GM18505 (cell line): ENCODE measurements around the gene PFKL.
"Not testable (repeated sequence)": the region's sequence is repeated elsewhere in the genome, so short reads cannot be mapped to it uniquely, and the experiment has no call there.

ENCODE experiments used
- ATAC-seq: cut with Tn5 transposase; IDR thresholded peaks from one replicate; pipeline ENCODE4 v1.9.1; 2021; ENCODE audit not compliant: unreplicated experiment
- POLR2A ChIP-seq: IDR thresholded peaks from 4 replicates; pipeline ENCODE4 v1.6.1; 2011; ENCODE audit warnings: borderline replicate concordance; ENCODE audit not compliant: insufficient read depth, insufficient read length; ENCODE audit errors: extremely low read depth

The PFKL gene

GRCh38 chr21:44357064-44357837 is 57.4 kb downstream of the PFKL start:
- no peak for ATAC-seq
- no peak for TF ChIP-seq POLR2A

GRCh38 chr21:44359396-44359795 is 59.5 kb downstream of the PFKL start:
- no peak for ATAC-seq
- no peak for TF ChIP-seq POLR2A

GRCh38 chr21:44360159-44360558 is 60.3 kb downstream of the PFKL start:
- TF ChIP-seq POLR2A: no peak
- no peak for ATAC-seq

- not testable (repeated sequence) for ATAC-seq
Measured at GRCh38 chr21:44361903-44362302, 62.0 kb downstream of the PFKL start.

- TF ChIP-seq POLR2A: no peak
- no peak for ATAC-seq
Measured at GRCh38 chr21:44363278-44363677, 63.4 kb downstream of the PFKL start.

- no peak for ATAC-seq
- no peak for TF ChIP-seq POLR2A
Measured at GRCh38 chr21:44364151-44365053, 64.5 kb downstream of the PFKL start.

- no peak for TF ChIP-seq POLR2A
- no peak for ATAC-seq
Measured at GRCh38 chr21:44365251-44365966, 65.6 kb downstream of the PFKL start.

- TF ChIP-seq POLR2A: no peak
- ATAC-seq: no peak
Measured at GRCh38 chr21:44365967-44366585, 66.2 kb downstream of the PFKL start.

- no peak for TF ChIP-seq POLR2A
- ATAC-seq: no peak
Measured at GRCh38 chr21:44366586-44367211, 66.8 kb downstream of the PFKL start.

- ATAC-seq: no peak
- no peak for TF ChIP-seq POLR2A
Measured at GRCh38 chr21:44368711-44369446, 69.0 kb downstream of the PFKL start.

GRCh38 chr21:44370027-44370735 is 70.3 kb downstream of the PFKL start:
- no peak for ATAC-seq
- TF ChIP-seq POLR2A: no peak
